A549 (cell line): ENCODE measurements around the gene SH3BGRL. TPM values are rescaled to one million over a fixed set of nuclear protein-coding genes. Genes with fewer than 3 reads are reported as not detected.

Source experiments
- ATAC-seq, 2 experiments: fragments of 200-7000 bp in 1 of 2; fragments of >200 bp in 1 of 2; cut with Nextera tagmentation in 1 of 2; cut with Tn5 transposase in 1 of 2; 3 replicates each; pipeline versions ENCODE4 v1.8.0 to v1.9.1; 2018 to 2020; ENCODE audit warnings: mild to moderate bottlenecking in 1 of 2, moderate library complexity in 1 of 2
- CTCF ChIA-PET: fragments of 300-600 bp; sonication (Branson Sonifier 250); formaldehyde crosslinking; extraction: SDS; loops from one replicate; lab custom pipeline; 2021; ENCODE audit warnings: antibody characterized with exemption, inconsistent platforms; lab: Yijun Ruan, JAX
- POLR2A ChIA-PET: fragments of 350-600 bp; formaldehyde crosslinking; extraction: SDS; loops from one replicate; lab custom pipeline; 2021; ENCODE audit warnings: antibody characterized with exemption, inconsistent platforms; lab: Yijun Ruan, JAX
- DNase-seq, 2 experiments: peaks; one replicate each; pipeline versions ENCODE4 v3.0.0 to v3.0.0-alpha.2; 2011 to 2016; ENCODE audit warnings: low read depth in 1 of 2, low spot score in 1 of 2
- FAIRE-seq: peaks from 2 replicates; lab custom pipeline; 2011; peaks lifted over from hg19 to GRCh38; lab: Jason Lieb, UNC
- H3K27ac ChIP-seq, 2 experiments: fragments of >200 bp; sonication (Bioruptor Twin); formaldehyde crosslinking; 3 replicates each; pipeline ENCODE4 v1.5.1; 2016 to 2017
- H3K4me1 ChIP-seq: fragments of >200 bp; sonication (Bioruptor Twin); formaldehyde crosslinking; 3 replicates; pipeline ENCODE4 v1.6.1; 2016
- H3K4me2 ChIP-seq: fragments of >200 bp; sonication (Bioruptor Twin); formaldehyde crosslinking; 3 replicates; pipeline ENCODE4 v1.6.1; 2016
- H3K4me3 ChIP-seq: fragments of >200 bp; sonication (Bioruptor Twin); formaldehyde crosslinking; 3 replicates; pipeline ENCODE4 v1.5.1; 2016
- H3K9me3 ChIP-seq: fragments of >200 bp; sonication (Bioruptor Twin); formaldehyde crosslinking; 3 replicates; pipeline ENCODE4 v1.6.1; 2016
- CEBPB ChIP-seq, 2 experiments: fragments of >200 bp in 1 of 2; sonication (Bioruptor Twin) in 1 of 2; formaldehyde crosslinking in 1 of 2; IDR thresholded peaks; 2 replicates each; pipeline ENCODE4 v1.6.1; 2012 to 2016
- CHD4 ChIP-seq: fragments of 200-600 bp; sonication (generic); IDR thresholded peaks from 2 replicates; pipeline ENCODE4 v1.6.1; 2016; ENCODE audit warnings: antibody characterized with exemption, mild to moderate bottlenecking, borderline replicate concordance
- FOXS1 ChIP-seq: fragments of 250-450 bp; sonication (Bioruptor Pico); IDR thresholded peaks from 2 replicates; pipeline ENCODE4 v1.5.0; 2020; ENCODE audit warnings: mild to moderate bottlenecking, moderate library complexity
- HDAC2 ChIP-seq: fragments of 200-600 bp; sonication (generic); IDR thresholded peaks from 2 replicates; pipeline ENCODE4 v1.6.1; 2016
- HOXB5 ChIP-seq: fragments of 250-450 bp; sonication (Bioruptor Pico); IDR thresholded peaks from 2 replicates; pipeline ENCODE4 v1.5.0; 2020; ENCODE audit warnings: mild to moderate bottlenecking, moderate library complexity
- JUN ChIP-seq, 2 experiments: fragments of >200 bp; sonication (Bioruptor Twin); formaldehyde crosslinking; IDR thresholded peaks; 2 replicates in 1 of 2; 3 replicates in 1 of 2; pipeline ENCODE4 v1.6.1; 2016 to 2017
- MAFK ChIP-seq: fragments of 450-650 bp; IDR thresholded peaks from 2 replicates; pipeline ENCODE4 v1.6.1; 2014; ENCODE audit not compliant: partially characterized antibody
- MAX ChIP-seq: IDR thresholded peaks from 2 replicates; pipeline ENCODE4 v1.6.1; 2012
- MAZ ChIP-seq: fragments of 150-350 bp; IDR thresholded peaks from 2 replicates; pipeline ENCODE4 v1.6.1; 2014; ENCODE audit warnings: antibody characterized with exemption, low read depth, low read length, borderline replicate concordance
- PBX3 ChIP-seq: IDR thresholded peaks from 2 replicates; pipeline ENCODE4 v1.6.1; 2012
- PHF8 ChIP-seq: fragments of 200-600 bp; sonication (generic); IDR thresholded peaks from 2 replicates; pipeline ENCODE4 v1.6.1; 2016; ENCODE audit warnings: low read depth, mild to moderate bottlenecking, antibody characterized with exemption, moderate library complexity, borderline replicate concordance
- POLR2A ChIP-seq: IDR thresholded peaks from 2 replicates; pipeline ENCODE4 v1.6.1; 2012; ENCODE audit warnings: mild to moderate bottlenecking, low read length
- RARB ChIP-seq: fragments of 250-450 bp; sonication (Bioruptor Pico); IDR thresholded peaks from 2 replicates; pipeline ENCODE4 v1.8.0; 2021; ENCODE audit warnings: mild to moderate bottlenecking, moderate library complexity
- RCOR1 ChIP-seq: fragments of 150-350 bp; IDR thresholded peaks from 2 replicates; pipeline ENCODE4 v1.6.1; 2014; ENCODE audit warnings: antibody characterized with exemption, low read length, low read depth
- RFX5 ChIP-seq: fragments of 450-650 bp; IDR thresholded peaks from 2 replicates; pipeline ENCODE4 v1.7.1; 2014; ENCODE audit warnings: antibody characterized with exemption, mild to moderate bottlenecking, moderate library complexity
- RNF2 ChIP-seq: fragments of 200-600 bp; sonication (generic); IDR thresholded peaks from 2 replicates; pipeline ENCODE4 v1.6.1; 2016; ENCODE audit warnings: low read depth, mild to moderate bottlenecking, antibody characterized with exemption, moderate library complexity, borderline replicate concordance
- SREBF2 ChIP-seq: fragments of 450-650 bp; IDR thresholded peaks from 2 replicates; pipeline ENCODE4 v1.6.1; 2014; ENCODE audit warnings: mild to moderate bottlenecking, moderate library complexity
- TFCP2L1 ChIP-seq: fragments of 250-450 bp; sonication (Bioruptor Pico); IDR thresholded peaks from 2 replicates; pipeline ENCODE4 v1.5.0; 2021; ENCODE audit warnings: mild to moderate bottlenecking
- TP53 ChIP-seq: fragments of 250-450 bp; sonication (Bioruptor Pico); IDR thresholded peaks from 2 replicates; pipeline ENCODE4 v1.5.0; 2021; ENCODE audit warnings: mild to moderate bottlenecking, moderate library complexity
- WGBS: methylation state at CpG from one replicate; pipeline ENCODE4 v1.1.6; 2017; ENCODE audit errors: missing lambda C conversion rate; 5-methylcytosine and 5-hydroxymethylcytosine counted together
- polyA plus RNA-seq, 4 experiments: library from polyadenylated mRNA; depleted of rRNA in 3 of 4; stranded (reverse); fragments of >200 nt; fragmentation: RNase III in 1 of 4; extraction: RNeasy Plus Mini Kit Qiagen cat#74134 plus additional on column Dnase treatment in 1 of 4; gene quantifications; 2 replicates in 3 of 4; 3 replicates in 1 of 4; pipeline ENCODE4 v1.2.3, GENCODE V29; 2011 to 2017
- TF ChIP-seq, protein P1 (sequence below): fragments of 250-450 bp; sonication (Bioruptor Pico); IDR thresholded peaks from 2 replicates; pipeline ENCODE4 v1.5.0; 2021; ENCODE audit warnings: mild to moderate bottlenecking, moderate library complexity, borderline replicate concordance
- TF ChIP-seq, protein P2 (sequence below): fragments of 450-650 bp; IDR thresholded peaks from 2 replicates; pipeline ENCODE4 v1.6.1; 2014; ENCODE audit warnings: antibody characterized with exemption
- TF ChIP-seq, protein P3 (sequence below): fragments of 150-350 bp; IDR thresholded peaks from 2 replicates; pipeline ENCODE4 v1.6.1; 2014; ENCODE audit warnings: low read depth, mild to moderate bottlenecking, low read length

The SH3BGRL gene
- polyA plus RNA-seq, 2 of the 4 experiments (the other 2 are of a cell fraction), result 57.8 to 110 TPM

DNA sequence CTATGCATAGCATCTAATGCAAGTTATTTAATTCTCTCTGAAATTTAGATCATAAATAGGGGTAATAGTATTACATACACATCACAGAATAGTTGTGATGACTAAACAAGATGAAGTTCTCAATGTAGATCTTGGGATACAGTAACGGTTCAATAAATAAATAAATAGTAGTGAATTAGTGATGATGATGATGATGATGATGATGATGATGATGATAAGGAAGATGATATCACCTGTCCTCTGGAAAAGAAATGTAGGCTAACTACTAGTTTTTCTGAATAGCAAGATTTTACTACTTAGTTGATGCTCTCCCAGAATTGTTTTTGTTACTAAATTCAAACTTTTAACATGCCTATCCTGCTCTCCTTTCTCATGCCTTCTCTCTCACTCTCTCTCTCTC, 30.3 kb downstream of the SH3BGRL start:
- Histone ChIP-seq H3K4me3 (no peak overlapping the region), H3K4me2 (no peak overlapping the region), H3K27ac (no peak overlapping the region), H3K9me3 (no peaks in the 10 kb centered on the region), H3K4me1 (no peaks in the 10 kb centered on the region)
- TF ChIP-seq MAZ, result no peak
- TF ChIP-seq HOXB5 (CRISPR knock-in tag), result no peak
- TF ChIP-seq TP53, result no peak
- no peak for ATAC-seq
- ChIA-PET POLR2A (no interaction called here), CTCF (no interaction called here)
- 86% methylated on average over 1 of the region's 1 CpG for WGBS
- no peak for FAIRE-seq
- no peak for DNase-seq

DNA sequence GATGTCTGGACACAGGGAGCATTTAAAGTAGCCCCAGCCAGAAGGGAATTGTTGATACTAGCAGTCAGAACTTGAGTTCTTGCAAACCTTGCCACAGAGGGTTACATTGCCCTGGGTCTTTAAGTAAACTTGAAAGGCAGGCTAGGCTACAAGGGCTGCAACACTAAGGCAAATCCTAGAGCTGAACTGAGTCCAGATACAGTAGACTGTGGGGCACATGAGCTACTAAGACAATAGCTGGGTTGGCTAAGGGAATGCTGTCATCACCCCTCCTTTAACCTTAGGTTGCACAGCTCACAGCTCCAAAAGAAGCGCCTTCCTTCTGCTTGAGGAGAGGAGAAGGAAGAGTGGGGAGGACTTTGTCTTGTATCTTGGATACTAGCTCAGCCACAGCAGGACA, 35.6 kb downstream of the SH3BGRL start:
- 100% methylated on average over 1 of the region's 1 CpG for WGBS
- FAIRE-seq (no peak), ATAC-seq (no peak), DNase-seq (no peak)
- Histone ChIP-seq H3K4me2 (no peak overlapping the region), H3K9me3 (no peaks in the 10 kb centered on the region), H3K27ac (no peak overlapping the region), H3K4me3 (no peak overlapping the region), H3K4me1 (no peaks in the 10 kb centered on the region)
- ChIA-PET POLR2A (no interaction called here), CTCF (no interaction called here)
- TF ChIP-seq RNF2, result no peak
- no peak for TF ChIP-seq CEBPB (IDR thresholded peaks at IDR 0.05)
- TF ChIP-seq, protein P1, sequence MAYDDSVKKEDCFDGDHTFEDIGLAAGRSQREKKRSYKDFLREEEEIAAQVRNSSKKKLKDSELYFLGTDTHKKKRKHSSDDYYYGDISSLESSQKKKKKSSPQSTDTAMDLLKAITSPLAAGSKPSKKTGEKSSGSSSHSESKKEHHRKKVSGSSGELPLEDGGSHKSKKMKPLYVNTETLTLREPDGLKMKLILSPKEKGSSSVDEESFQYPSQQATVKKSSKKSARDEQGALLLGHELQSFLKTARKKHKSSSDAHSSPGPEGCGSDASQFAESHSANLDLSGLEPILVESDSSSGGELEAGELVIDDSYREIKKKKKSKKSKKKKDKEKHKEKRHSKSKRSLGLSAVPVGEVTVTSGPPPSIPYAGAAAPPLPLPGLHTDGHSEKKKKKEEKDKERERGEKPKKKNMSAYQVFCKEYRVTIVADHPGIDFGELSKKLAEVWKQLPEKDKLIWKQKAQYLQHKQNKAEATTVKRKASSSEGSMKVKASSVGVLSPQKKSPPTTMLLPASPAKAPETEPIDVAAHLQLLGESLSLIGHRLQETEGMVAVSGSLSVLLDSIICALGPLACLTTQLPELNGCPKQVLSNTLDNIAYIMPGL (CRISPR knock-in tag), result no peak
- no peak for TF ChIP-seq HOXB5 (CRISPR knock-in tag)
- TF ChIP-seq PBX3, result no peak
- TF ChIP-seq RFX5, result no peak
- no peak for TF ChIP-seq JUN (IDR thresholded peaks at IDR 0.05)
- no peak for TF ChIP-seq CHD4

- ATAC-seq, result no peak
- H3K4me1 ChIP-seq, result no peaks in the 10 kb centered on the region
- TF ChIP-seq MAFK, result no peak
- no peak for TF ChIP-seq FOXS1 (CRISPR knock-in tag)
- no peak for TF ChIP-seq SREBF2
- no peak for TF ChIP-seq CHD4
- TF ChIP-seq PHF8, result no peak
- TF ChIP-seq MAX, result no peak
- no peak for TF ChIP-seq HDAC2
- no peak for TF ChIP-seq CEBPB (IDR thresholded peaks at IDR 0.05)
- no peak for TF ChIP-seq JUN (IDR thresholded peaks at IDR 0.05)
- no peak for TF ChIP-seq RARB
- no peak for TF ChIP-seq MAZ
- TF ChIP-seq, protein P2, sequence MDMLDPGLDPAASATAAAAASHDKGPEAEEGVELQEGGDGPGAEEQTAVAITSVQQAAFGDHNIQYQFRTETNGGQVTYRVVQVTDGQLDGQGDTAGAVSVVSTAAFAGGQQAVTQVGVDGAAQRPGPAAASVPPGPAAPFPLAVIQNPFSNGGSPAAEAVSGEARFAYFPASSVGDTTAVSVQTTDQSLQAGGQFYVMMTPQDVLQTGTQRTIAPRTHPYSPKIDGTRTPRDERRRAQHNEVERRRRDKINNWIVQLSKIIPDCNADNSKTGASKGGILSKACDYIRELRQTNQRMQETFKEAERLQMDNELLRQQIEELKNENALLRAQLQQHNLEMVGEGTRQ, result no peak
- TF ChIP-seq, protein P3, sequence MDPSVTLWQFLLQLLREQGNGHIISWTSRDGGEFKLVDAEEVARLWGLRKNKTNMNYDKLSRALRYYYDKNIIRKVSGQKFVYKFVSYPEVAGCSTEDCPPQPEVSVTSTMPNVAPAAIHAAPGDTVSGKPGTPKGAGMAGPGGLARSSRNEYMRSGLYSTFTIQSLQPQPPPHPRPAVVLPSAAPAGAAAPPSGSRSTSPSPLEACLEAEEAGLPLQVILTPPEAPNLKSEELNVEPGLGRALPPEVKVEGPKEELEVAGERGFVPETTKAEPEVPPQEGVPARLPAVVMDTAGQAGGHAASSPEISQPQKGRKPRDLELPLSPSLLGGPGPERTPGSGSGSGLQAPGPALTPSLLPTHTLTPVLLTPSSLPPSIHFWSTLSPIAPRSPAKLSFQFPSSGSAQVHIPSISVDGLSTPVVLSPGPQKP, result no peak
- no peak for TF ChIP-seq RCOR1
- TF ChIP-seq TFCP2L1 (CRISPR knock-in tag), result no peak
- no peak for TF ChIP-seq POLR2A
- H3K4me3 ChIP-seq, result no peak overlapping the region
- H3K4me2 ChIP-seq, result no peak overlapping the region
- H3K27ac ChIP-seq, result no peak overlapping the region
- CTCF ChIA-PET, result no interaction called here
- 79% methylated on average over 2 of the region's 4 CpGs for WGBS
- POLR2A ChIA-PET, result no interaction called here
- H3K9me3 ChIP-seq, result no peaks in the 10 kb centered on the region
- FAIRE-seq, result no peak
- no peak for DNase-seq
Measured at GRCh38 chrX:81238166-81238565, 36.3 kb downstream of the SH3BGRL start.
